ENCODE results near the gene GH2.

- TF ChIP-seq CTCF (IDR thresholded peaks at IDR 0.05 in 8 of 11, conservative IDR thresholded peaks at IDR 0.05 in 3 of 11) (no peak), POLR2A (IDR thresholded peaks at IDR 0.05) (no peak)
Measured at GRCh38 chr17:63832014-63832413, 49.7 kb downstream of the GH2 start.

All from spleen (tissue), 7 donors.